Upper lobe of left lung (tissue), 6 donors: ENCODE results near the gene MYF6. TPM values are rescaled to one million over a fixed set of nuclear protein-coding genes. Genes with fewer than 3 reads are reported as not detected.

Source experiments
- ATAC-seq, 2 donors: fragments of 200-7000 bp; cut with Tn5 transposase; one replicate each; pipeline ENCODE4 v1.9.1; 2022; ENCODE audit warnings: mild to moderate bottlenecking in 2 of 2, moderate library complexity in 2 of 2; ENCODE audit not compliant: low FRiP score in 2 of 2
- DNase-seq, 2 donors: peaks; one replicate each; pipeline ENCODE4 v3.0.0-alpha.2; 2019 to 2020
- H3K27ac ChIP-seq, 4 donors: fragments of 200-600 bp; sonication (generic); one replicate each; pipeline ENCODE4 v1.5.1; 2016 to 2019
- H3K27me3 ChIP-seq, 4 donors: fragments of 200-600 bp; sonication (generic); one replicate each; pipeline ENCODE4 v1.5.1; 2017 to 2019
- H3K36me3 ChIP-seq, 4 donors: fragments of 200-600 bp; sonication (generic); one replicate each; pipeline ENCODE4 v1.5.1; 2016 to 2019
- H3K4me1 ChIP-seq, 4 donors: fragments of 200-600 bp; sonication (generic); one replicate each; pipeline ENCODE4 v1.5.1; 2018 to 2019
- H3K4me3 ChIP-seq, 4 donors: fragments of 200-600 bp; sonication (generic); one replicate each; pipeline ENCODE4 v1.5.1; 2017 to 2019; ENCODE audit warnings: mild to moderate bottlenecking in 2 of 4, moderate library complexity in 1 of 4
- H3K9me3 ChIP-seq, 4 donors: fragments of 200-600 bp; sonication (generic); one replicate each; pipeline ENCODE4 v1.5.1; 2018 to 2019
- EP300 ChIP-seq, 4 donors: sonication (generic); formaldehyde crosslinking; IDR thresholded peaks; one replicate each; pipeline ENCODE4 v1.5.1; 2017; ENCODE audit warnings: antibody characterized with exemption in 4 of 4, control low read depth in 2 of 4
- POLR2A ChIP-seq, 4 donors: fragments of 450-650 bp; IDR thresholded peaks; one replicate each; pipeline ENCODE4 v1.5.1; 2016 to 2017; ENCODE audit warnings: antibody characterized with exemption in 4 of 4, mild to moderate bottlenecking in 2 of 4
- POLR2AphosphoS5 ChIP-seq, 2 donors: sonication (generic); formaldehyde crosslinking; IDR thresholded peaks; one replicate each; pipeline ENCODE4 v1.5.1; 2017; ENCODE audit warnings: antibody characterized with exemption in 2 of 2
- WGBS, 2 donors: methylation state at CpG; one replicate each; pipeline ENCODE4 v1.1.5; 2017 to 2018; 5-methylcytosine and 5-hydroxymethylcytosine counted together
- total RNA-seq, 6 donors: library from RNA; depleted of rRNA in 4 of 6; stranded (reverse); fragments of >200 nt in 4 of 6; gene quantifications; one replicate each; pipeline versions ENCODE4 v1.1.0 to v1.2.1, GENCODE V29; 2016 to 2021
- TF ChIP-seq, protein P1 (sequence below), 6 experiments: fragments of 450-650 bp in 4 of 6; fragments of 200-600 bp in 2 of 6; sonication (generic) in 2 of 6; IDR thresholded peaks; one replicate each; pipeline ENCODE4 v1.5.1; 2016 to 2019; ENCODE audit warnings: antibody characterized with exemption in 6 of 6
- donor health status: DM: no; HTN: no; CAD: no; lungs with moderate emphysema.
- donor health status: DM: no; HTN: yes; CAD: no; lungs with severe emphysema.

MYF6 gene
- total RNA-seq, 6 donors from 2014 or later, result not detected

DNA sequence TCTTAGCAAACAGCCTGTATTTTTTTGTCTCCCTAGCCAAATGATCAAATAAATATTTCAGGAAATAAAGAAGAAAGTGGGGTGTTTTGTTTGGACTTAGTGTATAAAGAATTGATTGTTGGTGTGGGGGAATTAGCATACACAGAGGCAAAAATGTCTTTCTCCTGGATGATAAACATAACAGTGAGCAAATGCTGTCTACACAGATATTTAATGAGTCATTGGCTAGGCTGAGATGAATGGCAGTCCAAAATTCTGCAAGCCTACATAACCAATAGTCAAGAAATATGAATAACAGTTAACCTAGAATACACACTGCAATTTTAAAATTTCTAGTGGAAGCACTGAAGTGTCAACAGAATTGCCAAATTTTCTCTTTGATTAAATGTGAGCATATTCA, 45.0 kb downstream of the MYF6 start:
- no peak for DNase-seq
- Histone ChIP-seq H3K4me3 (no peak overlapping the region), H3K27me3 (no peaks in the 10 kb centered on the region), H3K36me3 (no peaks in the 10 kb centered on the region), H3K9me3 (no peaks in the 10 kb centered on the region), H3K27ac (no peak overlapping the region), H3K4me1 (no peaks in the 10 kb centered on the region)
- TF ChIP-seq POLR2AphosphoS5 (IDR thresholded peaks at IDR 0.05) (no peak), EP300 (IDR thresholded peaks at IDR 0.05) (no peak), POLR2A (IDR thresholded peaks at IDR 0.05) (no peak)
- TF ChIP-seq, protein P1, sequence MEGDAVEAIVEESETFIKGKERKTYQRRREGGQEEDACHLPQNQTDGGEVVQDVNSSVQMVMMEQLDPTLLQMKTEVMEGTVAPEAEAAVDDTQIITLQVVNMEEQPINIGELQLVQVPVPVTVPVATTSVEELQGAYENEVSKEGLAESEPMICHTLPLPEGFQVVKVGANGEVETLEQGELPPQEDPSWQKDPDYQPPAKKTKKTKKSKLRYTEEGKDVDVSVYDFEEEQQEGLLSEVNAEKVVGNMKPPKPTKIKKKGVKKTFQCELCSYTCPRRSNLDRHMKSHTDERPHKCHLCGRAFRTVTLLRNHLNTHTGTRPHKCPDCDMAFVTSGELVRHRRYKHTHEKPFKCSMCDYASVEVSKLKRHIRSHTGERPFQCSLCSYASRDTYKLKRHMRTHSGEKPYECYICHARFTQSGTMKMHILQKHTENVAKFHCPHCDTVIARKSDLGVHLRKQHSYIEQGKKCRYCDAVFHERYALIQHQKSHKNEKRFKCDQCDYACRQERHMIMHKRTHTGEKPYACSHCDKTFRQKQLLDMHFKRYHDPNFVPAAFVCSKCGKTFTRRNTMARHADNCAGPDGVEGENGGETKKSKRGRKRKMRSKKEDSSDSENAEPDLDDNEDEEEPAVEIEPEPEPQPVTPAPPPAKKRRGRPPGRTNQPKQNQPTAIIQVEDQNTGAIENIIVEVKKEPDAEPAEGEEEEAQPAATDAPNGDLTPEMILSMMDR (IDR thresholded peaks at IDR 0.05), result no peak
- no peak for ATAC-seq

- Histone ChIP-seq H3K27me3 (no peaks in the 10 kb centered on the region), H3K9me3 (no peaks in the 10 kb centered on the region), H3K4me1 (no peaks in the 10 kb centered on the region), H3K4me3 (no peak overlapping the region), H3K36me3 (no peaks in the 10 kb centered on the region), H3K27ac (no peak overlapping the region)
- no peak for DNase-seq
- TF ChIP-seq POLR2A (IDR thresholded peaks at IDR 0.05), result no peak
- TF ChIP-seq, protein P1 (IDR thresholded peaks at IDR 0.05), result no peak
- TF ChIP-seq EP300 (IDR thresholded peaks at IDR 0.05), result no peak
- no peak for TF ChIP-seq POLR2AphosphoS5 (IDR thresholded peaks at IDR 0.05)
- ATAC-seq, result no peak
- WGBS, 2 donors, result 89 to 92% methylated on average over 3 of the region's 3 CpGs
Observed at GRCh38 chr12:80754274-80754673, 46.8 kb downstream of the MYF6 start.

DNA sequence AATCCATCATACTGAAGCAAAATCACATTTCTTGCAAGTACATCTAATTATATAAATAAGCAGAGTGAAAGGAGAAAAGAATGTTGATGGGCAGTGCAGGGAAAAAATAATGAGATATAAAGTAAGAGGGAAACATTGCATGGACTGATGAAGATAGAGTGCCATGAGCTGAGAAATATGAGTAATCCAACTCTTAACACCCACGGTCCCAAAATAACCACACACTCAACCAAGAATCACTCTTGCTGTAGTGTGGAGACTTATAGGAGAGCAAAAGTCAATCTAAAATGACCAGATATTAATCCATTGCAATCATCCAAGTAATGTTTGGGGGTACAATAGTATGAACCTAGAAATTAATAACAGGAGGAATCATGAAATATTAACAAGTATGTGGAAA, 49.4 kb downstream of the MYF6 start:
- WGBS, 2 donors, result 86 to 87% methylated on average over 1 of the region's 1 CpG
- H3K9me3 ChIP-seq, result no peaks in the 10 kb centered on the region
- ATAC-seq, result no peak
- no peak for DNase-seq
- H3K27ac ChIP-seq, result no peak overlapping the region
- TF ChIP-seq POLR2AphosphoS5 (IDR thresholded peaks at IDR 0.05) (no peak), POLR2A (IDR thresholded peaks at IDR 0.05) (no peak), EP300 (IDR thresholded peaks at IDR 0.05) (no peak)
- TF ChIP-seq, protein P1 (IDR thresholded peaks at IDR 0.05), result no peak
- no peak overlapping the region for H3K4me3 ChIP-seq
- H3K27me3 ChIP-seq, result no peaks in the 10 kb centered on the region
- H3K4me1 ChIP-seq, result no peaks in the 10 kb centered on the region
- no peaks in the 10 kb centered on the region for H3K36me3 ChIP-seq

Other genes with a start within 250 kb of the MYF6 start
- gene MYF5, start 9.3 kb downstream of the MYF6 start, total RNA-seq, result not detected
- 10 to 100 TPM in 5 of 6 donors, 1 to 10 TPM in 1; 7.9 to 32.5 (median 13.8) TPM for gene LIN7A, start 230.3 kb downstream of the MYF6 start, total RNA-seq